Measurements from ENCODE around the gene LHX3.

GRCh38 chr9:136192289-136193126 is 12.4 kb downstream of the LHX3 start:
- TF ChIP-seq, protein P1, sequence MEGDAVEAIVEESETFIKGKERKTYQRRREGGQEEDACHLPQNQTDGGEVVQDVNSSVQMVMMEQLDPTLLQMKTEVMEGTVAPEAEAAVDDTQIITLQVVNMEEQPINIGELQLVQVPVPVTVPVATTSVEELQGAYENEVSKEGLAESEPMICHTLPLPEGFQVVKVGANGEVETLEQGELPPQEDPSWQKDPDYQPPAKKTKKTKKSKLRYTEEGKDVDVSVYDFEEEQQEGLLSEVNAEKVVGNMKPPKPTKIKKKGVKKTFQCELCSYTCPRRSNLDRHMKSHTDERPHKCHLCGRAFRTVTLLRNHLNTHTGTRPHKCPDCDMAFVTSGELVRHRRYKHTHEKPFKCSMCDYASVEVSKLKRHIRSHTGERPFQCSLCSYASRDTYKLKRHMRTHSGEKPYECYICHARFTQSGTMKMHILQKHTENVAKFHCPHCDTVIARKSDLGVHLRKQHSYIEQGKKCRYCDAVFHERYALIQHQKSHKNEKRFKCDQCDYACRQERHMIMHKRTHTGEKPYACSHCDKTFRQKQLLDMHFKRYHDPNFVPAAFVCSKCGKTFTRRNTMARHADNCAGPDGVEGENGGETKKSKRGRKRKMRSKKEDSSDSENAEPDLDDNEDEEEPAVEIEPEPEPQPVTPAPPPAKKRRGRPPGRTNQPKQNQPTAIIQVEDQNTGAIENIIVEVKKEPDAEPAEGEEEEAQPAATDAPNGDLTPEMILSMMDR (IDR thresholded peaks at IDR 0.05; ENCODE audit: poor library complexity, severe bottlenecking), result no peak
- TF ChIP-seq TAF1 (IDR thresholded peaks at IDR 0.05; ENCODE audit: low read depth), result no peak
- TF ChIP-seq, protein P2, sequence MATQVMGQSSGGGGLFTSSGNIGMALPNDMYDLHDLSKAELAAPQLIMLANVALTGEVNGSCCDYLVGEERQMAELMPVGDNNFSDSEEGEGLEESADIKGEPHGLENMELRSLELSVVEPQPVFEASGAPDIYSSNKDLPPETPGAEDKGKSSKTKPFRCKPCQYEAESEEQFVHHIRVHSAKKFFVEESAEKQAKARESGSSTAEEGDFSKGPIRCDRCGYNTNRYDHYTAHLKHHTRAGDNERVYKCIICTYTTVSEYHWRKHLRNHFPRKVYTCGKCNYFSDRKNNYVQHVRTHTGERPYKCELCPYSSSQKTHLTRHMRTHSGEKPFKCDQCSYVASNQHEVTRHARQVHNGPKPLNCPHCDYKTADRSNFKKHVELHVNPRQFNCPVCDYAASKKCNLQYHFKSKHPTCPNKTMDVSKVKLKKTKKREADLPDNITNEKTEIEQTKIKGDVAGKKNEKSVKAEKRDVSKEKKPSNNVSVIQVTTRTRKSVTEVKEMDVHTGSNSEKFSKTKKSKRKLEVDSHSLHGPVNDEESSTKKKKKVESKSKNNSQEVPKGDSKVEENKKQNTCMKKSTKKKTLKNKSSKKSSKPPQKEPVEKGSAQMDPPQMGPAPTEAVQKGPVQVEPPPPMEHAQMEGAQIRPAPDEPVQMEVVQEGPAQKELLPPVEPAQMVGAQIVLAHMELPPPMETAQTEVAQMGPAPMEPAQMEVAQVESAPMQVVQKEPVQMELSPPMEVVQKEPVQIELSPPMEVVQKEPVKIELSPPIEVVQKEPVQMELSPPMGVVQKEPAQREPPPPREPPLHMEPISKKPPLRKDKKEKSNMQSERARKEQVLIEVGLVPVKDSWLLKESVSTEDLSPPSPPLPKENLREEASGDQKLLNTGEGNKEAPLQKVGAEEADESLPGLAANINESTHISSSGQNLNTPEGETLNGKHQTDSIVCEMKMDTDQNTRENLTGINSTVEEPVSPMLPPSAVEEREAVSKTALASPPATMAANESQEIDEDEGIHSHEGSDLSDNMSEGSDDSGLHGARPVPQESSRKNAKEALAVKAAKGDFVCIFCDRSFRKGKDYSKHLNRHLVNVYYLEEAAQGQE (IDR thresholded peaks at IDR 0.05; ENCODE audit: borderline replicate concordance), result no peak
- no peak for TF ChIP-seq EP300 (conservative IDR thresholded peaks at IDR 0.05; ENCODE audit: poor library complexity, severe bottlenecking)
- no peak for TF ChIP-seq MXI1 (conservative IDR thresholded peaks at IDR 0.05; ENCODE audit: poor library complexity, severe bottlenecking)
- no peak for TF ChIP-seq SMC3 (conservative IDR thresholded peaks at IDR 0.05; ENCODE audit: poor library complexity)
